AG10803 (cell line): ENCODE measurements around the gene CCDC182.

Experiments
- DNase-seq: peaks from one replicate; pipeline ENCODE4 v3.0.0; 2010; ENCODE audit warnings: low read depth
- H3K4me3 ChIP-seq: 2 replicates; pipeline ENCODE4 v1.5.1; 2011; ENCODE audit warnings: mild to moderate bottlenecking, low read length, control low read depth
- CTCF ChIP-seq: conservative IDR thresholded peaks from 2 replicates; pipeline ENCODE4 v1.5.1; 2011; ENCODE audit warnings: mild to moderate bottlenecking, low read length, control low read depth, inconsistent platforms

CCDC182 gene

GRCh38 chr17:57739402-57740234 lies 5.5 kb downstream of the CCDC182 start:
- no peak overlapping the region for H3K4me3 ChIP-seq
- DNase-seq: no peak
- no peak; the same call in 1 of the 2 replicates for TF ChIP-seq CTCF

- no peak overlapping the region for H3K4me3 ChIP-seq
- no peak for DNase-seq
- TF ChIP-seq CTCF: no peak
Measured at GRCh38 chr17:57737450-57737849, 7.6 kb downstream of the CCDC182 start.

GRCh38 chr17:57735707-57736106 lies 9.4 kb downstream of the CCDC182 start:
- DNase-seq: no peak
- no peak overlapping the region for H3K4me3 ChIP-seq
- TF ChIP-seq CTCF: peak; percentile 24

- no peak for TF ChIP-seq CTCF
- no peak for DNase-seq
- no peak overlapping the region for H3K4me3 ChIP-seq
Measured at GRCh38 chr17:57735230-57735629, 9.9 kb downstream of the CCDC182 start.

GRCh38 chr17:57733085-57733484 lies 12.0 kb downstream of the CCDC182 start:
- DNase-seq: no peak
- H3K4me3 ChIP-seq: no peak overlapping the region
- no peak for TF ChIP-seq CTCF

- H3K4me3 ChIP-seq: no peak overlapping the region
- TF ChIP-seq CTCF: no peak
- no peak for DNase-seq
Measured at GRCh38 chr17:57732062-57732461, 13.0 kb downstream of the CCDC182 start.

- no peak for TF ChIP-seq CTCF
- no peak for DNase-seq
- no peak overlapping the region for H3K4me3 ChIP-seq
Measured at GRCh38 chr17:57730026-57730701, 14.9 kb downstream of the CCDC182 start.
